ENCODE data around the gene CUL5. TPM values are rescaled to one million over a fixed set of nuclear protein-coding genes. Genes with fewer than 3 reads are reported as not detected.

CUL5 gene
- total RNA-seq, 1 experiment from 2014 or later = 75.4 TPM

DNA sequence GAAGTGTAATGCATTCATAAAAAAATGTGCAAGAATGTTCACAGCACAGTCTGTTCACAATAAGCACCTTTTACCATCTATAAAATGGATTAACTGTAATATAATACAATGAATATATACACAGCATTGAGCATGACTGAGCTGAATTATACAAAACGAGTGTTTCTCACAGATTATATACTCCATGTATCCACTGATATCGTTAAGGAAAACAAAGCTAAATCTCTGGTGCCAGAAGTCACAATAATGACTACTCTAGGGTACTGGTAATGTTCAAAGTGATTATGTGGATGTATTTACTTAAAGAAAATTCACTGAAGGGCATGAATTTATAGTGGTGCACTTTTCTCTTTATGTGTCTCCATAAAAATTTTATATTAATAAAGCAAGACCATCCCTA, 145.9 kb downstream of the CUL5 start:
- BruUV-seq (replicated peaks) = no TSS peak
- no peaks in the 10 kb centered on the region for H3K4me1 Mint-ChIP-seq (ENCODE audit: low read depth, unreplicated experiment)
- Histone ChIP-seq H3K27me3 (replicated peaks; ENCODE audit: control insufficient read depth, insufficient read depth, low read length) (no peaks in the 10 kb centered on the region), H3K9me3 (no peaks in the 10 kb centered on the region), H3K4me1 (no peaks in the 10 kb centered on the region), H3K36me3 (ENCODE audit: control insufficient read depth, insufficient read depth, low read length) (no peaks in the 10 kb centered on the region; the same call in none of the 2 replicates), H3K4me3 (ENCODE audit: low read depth, low read length) (no peak overlapping the region)
- no peaks in the 10 kb centered on the region for H3K27me3 Mint-ChIP-seq (ENCODE audit: insufficient read depth, unreplicated experiment)
- TF ChIP-seq, protein P1, sequence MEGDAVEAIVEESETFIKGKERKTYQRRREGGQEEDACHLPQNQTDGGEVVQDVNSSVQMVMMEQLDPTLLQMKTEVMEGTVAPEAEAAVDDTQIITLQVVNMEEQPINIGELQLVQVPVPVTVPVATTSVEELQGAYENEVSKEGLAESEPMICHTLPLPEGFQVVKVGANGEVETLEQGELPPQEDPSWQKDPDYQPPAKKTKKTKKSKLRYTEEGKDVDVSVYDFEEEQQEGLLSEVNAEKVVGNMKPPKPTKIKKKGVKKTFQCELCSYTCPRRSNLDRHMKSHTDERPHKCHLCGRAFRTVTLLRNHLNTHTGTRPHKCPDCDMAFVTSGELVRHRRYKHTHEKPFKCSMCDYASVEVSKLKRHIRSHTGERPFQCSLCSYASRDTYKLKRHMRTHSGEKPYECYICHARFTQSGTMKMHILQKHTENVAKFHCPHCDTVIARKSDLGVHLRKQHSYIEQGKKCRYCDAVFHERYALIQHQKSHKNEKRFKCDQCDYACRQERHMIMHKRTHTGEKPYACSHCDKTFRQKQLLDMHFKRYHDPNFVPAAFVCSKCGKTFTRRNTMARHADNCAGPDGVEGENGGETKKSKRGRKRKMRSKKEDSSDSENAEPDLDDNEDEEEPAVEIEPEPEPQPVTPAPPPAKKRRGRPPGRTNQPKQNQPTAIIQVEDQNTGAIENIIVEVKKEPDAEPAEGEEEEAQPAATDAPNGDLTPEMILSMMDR (IDR thresholded peaks at IDR 0.05; ENCODE audit: insufficient read depth in 1 of 2, low read depth in 1 of 2, low read length in 1 of 2, severe bottlenecking in 1 of 2, unreplicated experiment in 1 of 2) = no peak
- H3K36me3 Mint-ChIP-seq (ENCODE audit: insufficient read depth, unreplicated experiment) = peaks cover 72% of the 10 kb centered on the region
- no peak overlapping the region for H3K4me3 Mint-ChIP-seq (ENCODE audit: unreplicated experiment)
- H3K9me3 Mint-ChIP-seq (ENCODE audit: unreplicated experiment) = no peaks in the 10 kb centered on the region
- CTCF ChIA-PET = no interaction called here
- intact Hi-C loops (cut with micrococcal nuclease; ENCODE audit: unreplicated experiment) = no loop called here
- no peak overlapping the region for H3K27ac Mint-ChIP-seq (ENCODE audit: unreplicated experiment)
- DNase-seq = no peak
- POLR2A ChIA-PET = no interaction called here

Other genes with a start within 250 kb of the CUL5 start
- gene SLC35F2, start 150.1 kb upstream of the CUL5 start, total RNA-seq (2022) = 42.5 and 44.9 TPM in 2 replicates
- 0.16 TPM in 1 of 2 replicates, not detected in the other for gene RAB39A, start 80.5 kb upstream of the CUL5 start, total RNA-seq (2022)
- 131 and 134 TPM in 2 replicates for gene ACAT1, start 112.7 kb downstream of the CUL5 start, total RNA-seq (2022)
- 29.5 and 31.1 TPM in 2 replicates for gene NPAT, start 213.7 kb downstream of the CUL5 start, total RNA-seq (2022)
- 77.1 and 77.9 TPM in 2 replicates for gene ATM, start 214.2 kb downstream of the CUL5 start, total RNA-seq (2022)